Measurements from ENCODE around the gene SMIM38.

DNA sequence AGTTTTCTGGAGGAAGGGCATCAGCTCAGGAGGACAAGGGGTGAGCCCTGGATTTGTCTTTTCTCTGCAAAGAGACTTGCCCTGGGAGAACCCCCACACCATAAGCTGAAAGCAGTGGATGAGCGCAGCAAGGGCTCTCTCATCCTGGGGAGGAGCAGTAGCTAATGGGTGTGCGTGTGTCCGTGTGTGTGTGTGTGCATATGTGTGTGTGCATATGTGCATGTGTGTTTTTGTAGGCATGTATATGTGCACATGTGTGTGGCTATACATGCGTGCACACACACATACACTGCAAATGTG is 45.3 kb downstream of the SMIM38 start:
- no peak for TF ChIP-seq CTCF (IDR thresholded peaks at IDR 0.05; ENCODE audit: borderline replicate concordance, extremely low read depth, low read length, poor library complexity, severe bottlenecking)
- TF ChIP-seq EZH2 (IDR thresholded peaks at IDR 0.05; ENCODE audit: borderline replicate concordance, low read depth, low read length, severe bottlenecking): no peak

Data from DND-41 (cell line).